Left ventricle myocardium inferior (tissue), 1 donor: Measurements from ENCODE around the gene MEIOSIN. TPM values are rescaled to one million over a fixed set of nuclear protein-coding genes. Genes with fewer than 3 reads are reported as not detected.
A peak's percentile ranks its signal among the peaks of the same experiment; 100 is the strongest.

Experiments
- DNase-seq: peaks from one replicate; pipeline ENCODE4 v3.0.0-alpha.2; 2020
- H3K27ac ChIP-seq: fragments of 200-600 bp; replicated peaks from 2 replicates; pipeline ENCODE4 v1.8.0; 2021
- H3K27me3 ChIP-seq: fragments of 200-600 bp; 2 replicates; pipeline ENCODE4 v1.8.0; 2021; ENCODE audit warnings: low read depth
- H3K36me3 ChIP-seq: fragments of 200-600 bp; 2 replicates; pipeline ENCODE4 v1.8.0; 2021
- H3K4me1 ChIP-seq: fragments of 200-600 bp; 2 replicates; pipeline ENCODE4 v1.8.0; 2021
- H3K4me3 ChIP-seq: fragments of 200-600 bp; 2 replicates; pipeline ENCODE4 v1.8.0; 2021; ENCODE audit warnings: mild to moderate bottlenecking, moderate library complexity
- H3K9me3 ChIP-seq: fragments of 200-600 bp; replicated peaks from 2 replicates; pipeline ENCODE4 v1.8.0; 2021
- CTCF ChIP-seq: fragments of 200-600 bp; IDR thresholded peaks from 2 replicates; pipeline ENCODE4 v1.8.0; 2021; ENCODE audit warnings: antibody characterized with exemption, mild to moderate bottlenecking, borderline replicate concordance
- intact Hi-C: fragments of 100-400 bp; cut with micrococcal nuclease; formaldehyde crosslinking; loops from one replicate; pipeline ENCODE4 v1.11.0; 2022
- total RNA-seq: library from RNA; stranded (reverse); fragmentation: NEBNext Ultra II Directional; extraction: Animal tissue kit (Norgen Biotek cat#: 25700); gene quantifications from one replicate; pipeline ENCODE4 v1.2.1, GENCODE V29; 2021
- donor health status: DM: no; HTN: yes; CAD: no; lungs with severe emphysema.

Gene MEIOSIN
- total RNA-seq, 1 donor from 2014 or later, result not detected

GRCh38 chr19:45711851-45712698 lies 21.2 kb upstream of the MEIOSIN start:
- Histone ChIP-seq H3K9me3 (no peaks in the 10 kb centered on the region), H3K4me3 (no peak overlapping the region), H3K4me1 (peaks cover 13% of the 10 kb centered on the region), H3K27ac (no peak overlapping the region), H3K27me3 (no peaks in the 10 kb centered on the region), H3K36me3 (peaks cover 19% of the 10 kb centered on the region)
- TF ChIP-seq CTCF, result no peak
- DNase-seq, result no peak
- intact Hi-C loops, result no loop called here

- Histone ChIP-seq H3K27me3 (no peaks in the 10 kb centered on the region), H3K9me3 (no peaks in the 10 kb centered on the region), H3K4me3 (no peak overlapping the region), H3K27ac (no peak overlapping the region), H3K36me3 (peaks cover 19% of the 10 kb centered on the region), H3K4me1 (peaks cover 13% of the 10 kb centered on the region)
- no peak for DNase-seq
- intact Hi-C loops, result no loop called here
- no peak for TF ChIP-seq CTCF
Measured at GRCh38 chr19:45712699-45713067, 20.6 kb upstream of the MEIOSIN start.

GRCh38 chr19:45713141-45713540 lies 20.1 kb upstream of the MEIOSIN start:
- Histone ChIP-seq H3K9me3 (no peaks in the 10 kb centered on the region), H3K27me3 (no peaks in the 10 kb centered on the region), H3K36me3 (peaks cover 19% of the 10 kb centered on the region), H3K4me1 (peaks cover 18% of the 10 kb centered on the region), H3K27ac (no peak overlapping the region), H3K4me3 (no peak overlapping the region)
- intact Hi-C loops, result no loop called here
- no peak for DNase-seq
- TF ChIP-seq CTCF, result no peak

GRCh38 chr19:45715139-45715538 lies 18.1 kb upstream of the MEIOSIN start:
- DNase-seq, result no peak
- Histone ChIP-seq H3K4me3 (no peak overlapping the region), H3K4me1 (peaks cover 24% of the 10 kb centered on the region), H3K27ac (no peak overlapping the region), H3K27me3 (no peaks in the 10 kb centered on the region), H3K36me3 (peaks cover 23% of the 10 kb centered on the region), H3K9me3 (no peaks in the 10 kb centered on the region)
- intact Hi-C loops, result no loop called here
- TF ChIP-seq CTCF, result no peak

GRCh38 chr19:45716359-45717130 lies 16.7 kb upstream of the MEIOSIN start:
- Histone ChIP-seq H3K4me1 (peaks cover 24% of the 10 kb centered on the region), H3K4me3 (peak overlapping the region; percentile 75), H3K9me3 (no peaks in the 10 kb centered on the region), H3K27ac (peak overlapping the region; percentile 95), H3K27me3 (no peaks in the 10 kb centered on the region), H3K36me3 (peaks cover 23% of the 10 kb centered on the region)
- intact Hi-C loops, result no loop called here
- TF ChIP-seq CTCF, result no peak
- DNase-seq, result no peak
